Lung microvascular endothelial cell (primary cell): ENCODE data around the gene KRT37. TPM values are rescaled to one million over a fixed set of nuclear protein-coding genes. Genes with fewer than 3 reads are reported as not detected.
"Not testable (repeated sequence)": the region's sequence is repeated elsewhere in the genome, so short reads cannot be mapped to it uniquely, and the experiment has no call there.

Experiments
- DNase-seq, 2 donors: peaks; one replicate each; pipeline versions ENCODE4 v3.0.0 to v3.0.0-alpha.2; 2010; ENCODE audit warnings: low read depth in 2 of 2
- total RNA-seq: library from RNA; depleted of rRNA; stranded (reverse); fragments of >200 nt; gene quantifications from 2 replicates; pipeline ENCODE4 v1.2.1, GENCODE V29; 2014

The KRT37 gene
- total RNA-seq, 1 donor from 2014 or later, result not detected

DNA sequence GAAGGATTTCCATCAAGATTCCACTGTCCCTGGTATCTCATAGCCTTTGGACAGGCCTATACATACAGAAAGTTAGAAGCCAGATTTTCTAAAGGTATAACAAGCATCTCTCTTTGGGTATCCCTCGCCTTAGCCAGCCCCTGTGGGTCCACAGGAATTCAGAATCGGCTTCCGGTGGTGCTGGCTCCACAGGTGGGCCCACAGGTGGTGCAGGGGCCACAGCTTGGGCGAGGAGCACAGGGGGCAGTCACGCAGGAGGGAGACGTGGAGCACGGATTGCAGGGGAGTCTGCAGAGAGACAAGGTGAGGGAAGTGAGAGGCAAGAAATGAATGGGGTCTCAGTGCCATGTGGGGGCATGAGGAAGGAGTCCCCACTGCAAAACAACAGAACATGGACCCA lies 12.9 kb upstream of the KRT37 start:
- no peak for DNase-seq

- DNase-seq, result no peak
Observed at GRCh38 chr17:41434415-41434814, 10.0 kb upstream of the KRT37 start.

- no peak for DNase-seq
Observed at GRCh38 chr17:41434005-41434404, 9.6 kb upstream of the KRT37 start.

DNA sequence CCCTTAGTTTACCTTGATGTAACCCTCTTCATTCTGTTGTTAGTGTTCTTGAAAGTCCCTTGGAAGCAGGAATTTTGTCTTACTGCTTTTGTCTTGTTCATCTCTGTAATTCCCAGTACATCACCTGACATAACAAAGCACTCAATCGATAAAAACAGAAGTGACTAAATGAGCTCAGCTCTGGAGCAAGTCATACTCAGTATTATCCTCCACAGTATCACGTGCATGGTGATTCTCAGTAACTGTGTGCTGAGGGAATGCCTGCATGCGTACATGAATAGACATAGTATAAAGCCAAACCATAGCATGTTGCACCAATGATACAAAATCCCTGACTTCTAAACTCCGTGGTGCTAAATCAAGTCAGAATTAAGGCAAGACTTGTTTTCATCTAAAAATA lies 9.2 kb upstream of the KRT37 start:
- DNase-seq, result no peak

- not testable (repeated sequence) for DNase-seq
Observed at GRCh38 chr17:41430376-41430775, 6.0 kb upstream of the KRT37 start.

DNA sequence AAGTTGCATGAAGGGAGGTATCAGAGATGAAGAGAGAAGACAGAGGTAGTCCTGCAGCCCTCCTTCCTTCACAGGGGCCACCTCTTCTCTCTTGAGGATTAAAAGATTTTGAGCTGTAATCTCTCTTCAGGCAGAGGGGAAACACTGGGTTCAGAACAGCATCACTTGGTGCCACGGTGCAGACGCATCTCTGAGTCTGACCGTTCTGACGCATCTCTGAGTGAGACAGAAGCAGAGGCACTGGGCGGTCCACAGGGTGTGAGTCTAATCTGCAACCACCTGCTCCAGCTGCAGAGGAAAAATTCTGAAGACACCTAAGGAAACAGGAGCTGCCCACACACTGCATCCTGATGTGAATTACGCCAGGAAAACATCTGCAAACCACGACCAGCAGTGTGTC lies 5.3 kb upstream of the KRT37 start:
- DNase-seq, result no peak

DNA sequence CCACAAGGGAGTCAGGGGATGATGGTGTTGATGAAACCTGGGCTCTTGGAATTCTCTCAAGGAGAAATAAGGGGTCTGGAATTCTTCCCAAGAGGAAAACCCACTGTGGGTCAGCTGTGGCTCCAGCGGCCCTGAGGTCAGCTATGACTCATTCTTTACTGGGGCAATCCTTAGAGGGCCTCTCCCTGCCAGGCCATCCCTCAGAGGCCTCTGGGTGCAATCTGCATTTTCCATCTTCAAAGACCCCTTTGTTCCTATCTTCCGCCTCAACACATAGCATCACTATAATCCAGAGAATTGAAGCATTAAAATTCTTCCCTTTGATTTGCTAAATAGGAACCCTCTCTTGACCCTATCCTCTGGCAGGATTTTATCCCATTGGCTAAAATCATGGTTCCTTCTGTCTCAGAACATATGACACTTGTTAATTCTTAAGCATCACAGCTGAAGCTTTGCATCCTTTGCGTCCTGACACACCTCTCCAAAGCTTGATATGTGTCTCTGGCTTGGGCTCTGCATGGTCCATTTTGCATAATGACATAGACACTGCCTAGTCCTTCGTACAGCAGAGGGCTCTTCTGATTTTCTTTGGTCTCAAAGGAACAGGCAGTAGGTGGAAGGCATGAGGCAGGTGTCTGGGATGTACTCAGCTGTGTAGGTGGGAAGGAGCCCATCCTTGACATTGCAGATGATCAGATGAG lies 4.4 kb upstream of the KRT37 start:
- no peak for DNase-seq

GRCh38 chr17:41422586-41422985 lies 1.8 kb downstream of the KRT37 start:
- DNase-seq, result not testable (repeated sequence)

GRCh38 chr17:41421617-41422016 lies 2.8 kb downstream of the KRT37 start:
- DNase-seq, result no peak

DNA sequence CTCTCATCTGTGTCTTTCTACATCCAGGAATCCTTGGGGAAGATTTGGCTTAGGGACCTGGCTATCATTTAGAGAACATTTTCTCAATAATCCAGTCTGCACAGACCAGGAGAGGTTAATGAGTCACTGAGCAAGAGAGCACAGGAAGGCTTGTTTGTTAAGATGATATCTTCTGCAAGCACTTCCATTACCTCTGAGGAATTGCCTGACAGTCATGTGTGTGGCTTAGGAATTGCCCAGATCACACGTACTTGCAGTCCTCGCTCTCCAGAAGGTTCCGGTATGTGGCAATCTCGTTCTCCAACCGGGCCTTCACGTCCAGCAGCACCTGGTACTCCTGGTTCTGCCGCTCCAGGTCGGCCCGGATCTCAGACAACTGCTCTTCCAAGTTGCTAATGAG lies 3.3 kb downstream of the KRT37 start:
- DNase-seq, result no peak

DNA sequence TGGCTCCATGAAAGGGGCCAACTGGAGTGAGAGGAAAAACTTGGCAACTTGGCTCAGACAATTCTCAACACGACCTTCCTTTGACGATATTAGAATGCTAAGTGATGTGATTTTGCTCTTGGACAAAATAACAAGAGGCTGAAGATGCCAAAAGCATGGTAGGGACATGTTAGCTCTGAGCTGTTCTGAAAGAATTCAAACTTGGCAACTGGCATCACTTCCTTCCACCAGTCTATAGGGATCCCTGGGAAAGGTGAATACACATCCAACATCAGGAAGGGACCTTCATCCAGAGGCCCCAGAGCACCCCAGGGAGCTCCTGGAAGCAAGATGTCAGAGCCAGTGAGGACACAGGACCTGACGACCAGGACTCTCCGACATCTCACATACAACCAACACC lies 4.3 kb downstream of the KRT37 start:
- no peak for DNase-seq

DNA sequence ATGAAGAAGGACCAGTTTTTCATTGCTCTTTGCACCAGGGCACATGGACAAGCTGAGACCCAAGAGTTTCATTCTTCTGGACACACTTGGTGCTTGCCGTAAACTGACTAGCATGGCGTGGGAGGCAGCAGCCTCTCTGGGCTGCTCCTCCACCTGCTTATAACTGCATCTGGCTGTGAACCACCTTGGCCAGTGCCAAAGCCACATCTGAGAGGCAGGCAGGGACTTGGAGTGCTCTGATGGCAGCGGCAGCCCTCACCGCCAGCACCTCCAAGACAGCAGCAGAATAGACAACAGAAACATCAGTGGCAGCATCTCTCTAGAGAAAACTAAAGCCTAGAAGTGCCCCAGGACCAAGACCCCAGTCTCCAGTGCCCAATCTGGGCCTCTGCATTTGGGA lies 4.7 kb downstream of the KRT37 start:
- DNase-seq, result no peak

- no peak for DNase-seq
Observed at GRCh38 chr17:41418116-41418860, 6.1 kb downstream of the KRT37 start.

- no peak for DNase-seq
Observed at GRCh38 chr17:41417576-41418015, 6.8 kb downstream of the KRT37 start.

DNA sequence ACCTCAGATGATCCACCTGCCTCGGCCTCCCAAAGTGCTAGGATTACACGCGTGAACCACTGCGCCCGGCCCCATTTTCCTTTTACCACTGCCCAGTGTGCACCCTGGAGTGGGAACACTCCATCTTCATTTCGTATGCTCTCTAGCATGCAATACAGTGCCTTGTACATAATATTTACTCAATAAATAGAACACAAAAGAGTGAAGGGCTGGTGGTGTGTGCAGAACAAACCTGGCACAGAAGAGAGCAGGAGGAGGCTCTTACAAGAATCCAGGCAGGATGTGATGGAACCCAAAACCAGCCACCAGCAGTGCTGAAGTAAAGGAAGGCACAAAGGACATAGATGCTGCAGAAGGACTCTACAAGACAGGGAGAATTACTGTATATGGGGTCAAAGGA lies 7.3 kb downstream of the KRT37 start:
- DNase-seq, result no peak

DNA sequence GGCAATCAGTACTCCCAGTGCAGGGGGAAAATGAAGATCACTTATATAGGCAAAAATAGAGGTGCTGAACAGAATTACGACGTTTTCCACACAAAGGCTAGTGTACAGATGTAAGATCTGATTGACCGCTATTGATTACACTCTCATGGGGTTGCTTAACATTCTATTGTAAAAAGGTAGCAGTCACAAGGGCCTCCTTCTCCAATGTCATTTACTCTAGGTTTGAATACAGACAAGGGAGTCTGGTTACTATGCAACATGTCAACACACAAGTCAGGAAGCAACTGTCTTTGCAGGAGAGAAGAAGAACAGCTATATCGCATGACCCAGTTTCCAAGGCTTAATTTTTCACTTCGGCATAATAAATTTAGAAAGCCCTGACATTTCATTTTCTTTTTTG lies 7.9 kb downstream of the KRT37 start:
- no peak for DNase-seq

- DNase-seq, result no peak
Observed at GRCh38 chr17:41415833-41416335, 8.5 kb downstream of the KRT37 start.

DNA sequence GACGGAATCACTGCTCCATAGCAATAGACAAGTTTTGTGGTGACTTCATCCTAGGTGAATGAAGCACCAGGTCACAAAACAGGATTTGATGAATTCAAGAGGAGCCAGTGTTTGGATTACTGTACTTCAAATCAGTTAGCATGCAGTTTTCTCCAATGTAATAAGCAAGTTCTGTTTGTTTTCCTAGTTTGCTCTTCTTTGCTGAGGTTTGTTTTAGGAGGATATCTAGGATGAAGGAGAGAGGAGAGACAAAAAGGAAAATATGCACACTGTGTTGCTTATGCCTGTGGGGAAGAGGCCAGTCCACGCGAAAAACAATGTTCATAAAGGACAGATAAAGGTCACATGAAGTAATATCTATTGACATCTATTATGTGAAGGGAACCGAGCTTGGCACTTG lies 9.0 kb downstream of the KRT37 start:
- DNase-seq, result no peak

DNA sequence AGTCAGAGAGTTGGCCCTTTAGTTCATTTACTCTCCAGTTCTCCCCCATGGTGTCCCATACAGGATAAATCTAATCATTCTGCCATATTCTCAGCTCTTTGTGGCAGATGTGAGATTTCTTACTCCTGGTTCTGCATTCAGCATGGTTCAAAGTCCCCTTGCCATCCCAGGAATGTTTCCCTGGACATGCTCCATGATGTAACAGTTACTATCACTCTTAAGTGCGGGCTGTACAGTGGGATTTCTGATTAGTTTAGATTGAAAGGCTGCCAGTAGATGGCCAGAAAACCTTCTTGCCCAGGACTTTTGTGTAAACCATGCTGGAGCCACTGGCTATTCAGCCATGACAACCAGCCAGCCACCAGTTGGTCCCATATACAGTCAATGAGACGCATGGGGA lies 10.4 kb downstream of the KRT37 start:
- no peak for DNase-seq

- no peak for DNase-seq
Observed at GRCh38 chr17:41413353-41413957, 10.9 kb downstream of the KRT37 start.

DNA sequence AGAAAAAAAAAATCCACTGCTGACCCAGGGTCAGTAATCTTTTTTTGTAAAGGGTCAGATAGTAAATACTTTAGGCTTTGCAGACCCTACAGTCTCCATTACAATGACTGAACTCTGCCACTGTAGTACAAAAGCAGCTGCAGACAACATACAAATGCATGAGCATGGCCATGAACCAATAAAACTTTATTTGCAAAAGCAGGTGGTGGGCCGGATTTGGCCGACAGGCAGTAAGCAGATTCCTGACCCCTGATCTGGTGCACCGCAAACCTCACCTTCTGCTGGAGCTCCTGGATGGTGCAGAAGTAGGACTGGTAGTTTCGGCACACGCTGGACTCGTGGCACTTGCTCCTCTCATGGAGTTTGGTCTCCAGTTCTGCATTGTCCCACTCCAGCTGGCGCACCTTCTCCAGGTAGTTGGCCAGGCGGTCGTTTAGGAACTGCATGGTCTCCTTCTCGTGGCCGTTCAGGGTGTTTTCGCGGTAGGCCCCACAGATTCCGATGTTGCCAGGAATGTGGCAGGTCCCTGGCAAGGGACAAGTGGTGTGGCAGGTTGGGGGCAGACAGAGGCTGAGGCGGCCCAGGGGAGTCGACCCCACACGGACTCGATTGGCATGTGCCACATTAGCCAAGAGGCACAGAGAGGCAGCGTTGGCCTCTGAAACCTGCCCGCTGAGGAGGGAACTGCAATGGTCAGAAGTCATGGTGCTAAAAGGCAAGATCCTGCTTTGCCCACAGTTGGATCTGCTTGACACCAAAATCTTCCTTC lies 13.1 kb downstream of the KRT37 start:
- DNase-seq, result no peak

DNA sequence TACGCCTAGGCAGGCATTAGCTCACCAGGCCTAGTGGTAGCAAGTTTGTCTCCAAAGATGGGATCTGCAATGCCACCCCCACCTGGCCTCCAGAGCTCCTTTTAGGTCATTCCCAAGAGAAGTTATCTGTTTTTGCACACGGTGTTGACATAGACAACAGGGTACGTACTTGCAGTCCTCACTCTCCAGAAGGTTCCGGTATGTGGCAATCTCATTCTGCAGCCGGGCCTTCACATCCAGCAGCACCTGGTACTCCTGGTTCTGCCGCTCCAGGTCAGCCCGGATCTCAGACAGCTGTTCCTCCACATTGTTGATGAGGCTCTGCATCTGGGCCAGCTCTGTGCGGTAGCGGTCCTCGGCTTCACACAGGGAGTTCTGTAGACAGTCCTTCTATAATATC lies 17.2 kb downstream of the KRT37 start:
- no peak for DNase-seq
